ENCODE measurements around the gene TYK2. TPM values are rescaled to one million over a fixed set of nuclear protein-coding genes. Genes with fewer than 3 reads are reported as not detected.

TYK2 gene
- total RNA-seq, 4 donors from 2014 or later: 138 to 531 (median 246) TPM

GRCh38 chr19:10418485-10419199 is 38.3 kb upstream of the TYK2 start:
- Histone ChIP-seq H3K4me1 (peaks cover 0 to 45% (median 39%) of the 10 kb centered on the region in 4 donors), H3K27me3 (peaks cover 0 to 51% of the 10 kb centered on the region in 2 donors), H3K9me3 (no peaks in the 10 kb centered on the region), H3K36me3 (no peaks in the 10 kb centered on the region), H3K27ac (no peak overlapping the region), H3K4me3 (peak overlapping the region in 1 of 4 donors; percentile 33)
- TF ChIP-seq CTCF (IDR thresholded peaks at IDR 0.05) (no peak), POLR2A (IDR thresholded peaks at IDR 0.05) (no peak)
- DNase-seq: no peak

DNA sequence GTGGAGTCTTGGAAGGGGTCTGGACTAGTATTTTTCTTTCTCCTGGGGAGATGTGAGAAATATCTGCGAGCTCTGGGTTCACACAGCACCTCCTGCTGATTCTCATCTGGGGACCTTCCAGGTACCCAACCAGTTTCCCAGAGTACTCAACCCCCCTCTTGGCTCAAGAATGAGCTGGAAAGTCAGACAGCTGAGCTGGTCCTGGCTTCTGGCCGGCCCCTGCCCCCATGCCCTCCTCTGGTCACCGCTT is 37.8 kb upstream of the TYK2 start:
- Histone ChIP-seq H3K27ac (no peak overlapping the region), H3K27me3 (peaks cover 0 to 51% of the 10 kb centered on the region in 2 donors), H3K9me3 (no peaks in the 10 kb centered on the region), H3K4me3 (no peak overlapping the region), H3K36me3 (no peaks in the 10 kb centered on the region), H3K4me1 (peaks cover 0 to 45% (median 36%) of the 10 kb centered on the region in 4 donors)
- TF ChIP-seq POLR2A (IDR thresholded peaks at IDR 0.05) (no peak), CTCF (IDR thresholded peaks at IDR 0.05) (no peak)
- no peak for DNase-seq

- no peaks in the 10 kb centered on the region for H3K36me3 ChIP-seq
- peaks cover 0 to 51% of the 10 kb centered on the region in 2 donors for H3K27me3 ChIP-seq
- peaks cover 0 to 45% (median 36%) of the 10 kb centered on the region in 4 donors for H3K4me1 ChIP-seq
- H3K9me3 ChIP-seq: no peaks in the 10 kb centered on the region
- TF ChIP-seq POLR2A (IDR thresholded peaks at IDR 0.05) (no peak), CTCF (IDR thresholded peaks at IDR 0.05) (no peak)
- no peak for DNase-seq
- H3K4me3 ChIP-seq: no peak overlapping the region
- no peak overlapping the region for H3K27ac ChIP-seq
Observed at GRCh38 chr19:10417541-10418234, 37.3 kb upstream of the TYK2 start.

DNA sequence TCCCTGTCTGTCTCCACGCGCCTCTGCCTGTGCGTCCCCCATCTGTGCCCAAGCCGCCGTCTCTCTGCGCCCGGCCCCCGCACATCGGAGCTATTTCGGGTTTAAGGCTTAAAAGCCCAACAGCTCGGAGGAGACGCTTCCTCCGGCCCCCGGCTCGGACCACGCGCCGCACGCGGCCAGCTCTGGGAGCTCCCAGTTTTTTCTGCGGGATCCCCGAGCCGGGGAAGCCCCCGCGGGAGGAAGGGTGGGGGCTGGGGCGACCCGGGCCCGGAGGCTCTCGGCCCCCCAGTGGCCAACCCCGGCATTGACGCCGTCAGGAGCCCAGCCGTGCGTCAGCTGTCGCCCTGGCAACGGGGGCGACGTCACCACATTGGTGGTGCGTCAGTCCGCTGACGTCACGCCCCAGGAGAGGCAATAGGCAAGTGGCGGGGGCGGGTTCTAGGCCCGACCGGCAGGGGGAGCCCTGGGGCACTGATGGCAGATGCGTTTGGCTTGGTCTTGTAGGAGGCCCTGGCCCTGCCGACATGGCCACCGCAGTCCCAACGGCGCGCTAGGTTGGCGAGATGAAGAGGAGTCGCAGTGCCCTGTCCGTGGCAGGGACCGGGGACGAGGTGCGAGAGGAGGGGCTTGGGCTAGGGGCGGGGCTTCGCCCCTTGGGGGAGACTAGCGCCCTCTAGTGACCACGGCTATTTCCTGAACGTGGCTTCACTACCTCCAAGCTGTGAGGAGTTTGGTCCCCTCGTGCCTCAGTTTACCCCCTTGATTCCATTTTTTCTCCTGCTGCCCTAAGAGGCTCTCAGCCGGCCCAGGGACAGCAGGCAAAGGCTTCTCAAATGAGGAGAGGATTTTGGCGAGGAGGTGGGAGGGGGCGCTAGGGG is 36.2 kb upstream of the TYK2 start:
- H3K27me3 ChIP-seq: peaks cover 0 to 42% of the 10 kb centered on the region in 2 donors
- no peaks in the 10 kb centered on the region for H3K36me3 ChIP-seq
- peak; percentile 80 to 92 (median 88) for DNase-seq
- TF ChIP-seq POLR2A (IDR thresholded peaks at IDR 0.05): no peak
- peak; percentile 68 to 92 (median 76) for TF ChIP-seq CTCF (IDR thresholded peaks at IDR 0.05)
- H3K4me1 ChIP-seq: peaks cover 0 to 45% (median 41%) of the 10 kb centered on the region in 4 donors
- peak overlapping the region; percentile 37 to 55 (median 53) for H3K4me3 ChIP-seq
- peak overlapping the region in 3 of 4 donors; percentile 32 to 64 (median 36) for H3K27ac ChIP-seq
- H3K9me3 ChIP-seq: no peaks in the 10 kb centered on the region

- H3K27ac ChIP-seq: peak overlapping the region in 3 of 4 donors; percentile 32 to 64 (median 36)
- H3K27me3 ChIP-seq: peaks cover 0 to 36% of the 10 kb centered on the region in 2 donors
Observed at GRCh38 chr19:10416083-10416379, 35.7 kb upstream of the TYK2 start.

More at GRCh38 chr19:10416083-10416379, 35.7 kb upstream of the TYK2 start:
- Histone ChIP-seq H3K4me1 (peaks cover 0 to 42% (median 39%) of the 10 kb centered on the region in 4 donors), H3K4me3 (peak overlapping the region; percentile 37 to 55 (median 53)), H3K9me3 (no peaks in the 10 kb centered on the region), H3K36me3 (no peaks in the 10 kb centered on the region)
- no peak for DNase-seq
- TF ChIP-seq POLR2A (IDR thresholded peaks at IDR 0.05) (no peak), CTCF (IDR thresholded peaks at IDR 0.05) (no peak)
